H1 (cell line): ENCODE data around the gene GP1BB. TPM values are rescaled to one million over a fixed set of nuclear protein-coding genes. Genes with fewer than 3 reads are reported as not detected.

Experiments used
- CTCF ChIA-PET: fragments of 300-600 bp; sonication (Branson Sonifier 250); formaldehyde crosslinking; loops from one replicate; lab custom pipeline; 2021; ENCODE audit not compliant: partially characterized antibody; lab: Charles Lee
- POLR2A ChIA-PET: fragments of 300-600 bp; sonication (Branson Sonifier 250); formaldehyde crosslinking; loops from one replicate; lab custom pipeline; 2021; ENCODE audit warnings: inconsistent platforms; ENCODE audit not compliant: partially characterized antibody; lab: Charles Lee
- DNase-seq, 2 experiments: peaks; one replicate each; pipeline versions ENCODE4 v3.0.0 to v3.0.0-alpha.2; 2010 to 2022; ENCODE audit warnings: low spot score in 2 of 2, low read depth in 1 of 2, mixed read lengths in 1 of 2
- FAIRE-seq: peaks from 2 replicates; lab custom pipeline; 2011; peaks lifted over from hg19 to GRCh38; lab: Jason Lieb, UNC
- H2AFZ ChIP-seq: 2 replicates; pipeline ENCODE4 v1.8.1; 2012; ENCODE audit warnings: low read length, inconsistent platforms
- H2AK5ac ChIP-seq: 2 replicates; pipeline ENCODE4 v1.6.1; 2013; ENCODE audit warnings: low read depth, low read length
- H2BK120ac ChIP-seq: replicated peaks from 2 replicates; pipeline ENCODE3; 2013; ENCODE audit warnings: low read depth, low read length, inconsistent platforms
- H2BK12ac ChIP-seq: 2 replicates; pipeline ENCODE4 v1.6.1; 2013; ENCODE audit warnings: low read depth, low read length
- H2BK15ac ChIP-seq: 2 replicates; pipeline ENCODE4 v1.6.1; 2013; ENCODE audit warnings: low read length
- H2BK20ac ChIP-seq: 2 replicates; pipeline ENCODE4 v1.6.1; 2013; ENCODE audit warnings: low read length
- H2BK5ac ChIP-seq: 2 replicates; pipeline ENCODE4 v1.6.1; 2013; ENCODE audit warnings: low read depth, low read length
- H3K14ac ChIP-seq: 2 replicates; pipeline ENCODE4 v1.6.1; 2013; ENCODE audit warnings: inconsistent platforms; ENCODE audit not compliant: insufficient read length
- H3K18ac ChIP-seq: 2 replicates; pipeline ENCODE4 v1.6.1; 2013; ENCODE audit warnings: low read length; ENCODE audit errors: extremely low read depth
- H3K23ac ChIP-seq: 2 replicates; pipeline ENCODE4 v1.6.1; 2013; ENCODE audit warnings: inconsistent platforms; ENCODE audit not compliant: insufficient read length
- H3K23me2 ChIP-seq: 2 replicates; pipeline ENCODE4 v1.6.1; 2013; ENCODE audit warnings: low read depth, low read length
- H3K27ac ChIP-seq: 2 replicates; pipeline ENCODE4 v1.6.1; 2011; ENCODE audit warnings: low read depth, low read length, inconsistent platforms
- H3K27me3 ChIP-seq, 4 experiments: replicated peaks in 1 of 4; 1 replicate in 1 of 4; 2 replicates in 3 of 4; pipeline versions ENCODE4 v1.6.1 to v1.8.1; 2011 to 2013; ENCODE audit warnings: low read length in 3 of 4, mild to moderate bottlenecking in 3 of 4, inconsistent platforms in 2 of 4, mixed read lengths in 2 of 4, moderate library complexity in 1 of 4; ENCODE audit not compliant: control insufficient read depth in 3 of 4, insufficient read depth in 3 of 4; ENCODE audit errors: extremely low read depth in 1 of 4
- H3K36me3 ChIP-seq, 4 experiments: 2 replicates each; pipeline versions ENCODE4 v1.6.1 to v1.8.1; 2011 to 2013; ENCODE audit warnings: mild to moderate bottlenecking in 4 of 4, low read length in 3 of 4, moderate library complexity in 2 of 4, control low read depth in 1 of 4, inconsistent platforms in 1 of 4; ENCODE audit not compliant: insufficient read depth in 4 of 4, control insufficient read depth in 2 of 4
- H3K4ac ChIP-seq: replicated peaks from 2 replicates; pipeline ENCODE3; 2013; ENCODE audit warnings: low read length, low read depth, mixed read lengths, inconsistent platforms; ENCODE audit not compliant: insufficient read length
- H3K4me1 ChIP-seq, 4 experiments: replicated peaks in 1 of 4; 1 replicate in 1 of 4; 2 replicates in 3 of 4; pipeline versions ENCODE4 v1.6.1 to v1.8.1; 2011 to 2013; ENCODE audit warnings: low read length in 3 of 4, inconsistent platforms in 2 of 4, mixed read lengths in 1 of 4; ENCODE audit not compliant: insufficient read depth in 4 of 4, control insufficient read depth in 3 of 4
- H3K4me2 ChIP-seq, 2 experiments: 2 replicates each; pipeline versions ENCODE4 v1.6.1 to v1.8.1; 2011 to 2013; ENCODE audit warnings: low read depth in 2 of 2, low read length in 2 of 2, control low read depth in 1 of 2, inconsistent platforms in 1 of 2, mild to moderate bottlenecking in 1 of 2; ENCODE audit not compliant: insufficient read depth in 1 of 2
- H3K4me3 ChIP-seq, 4 experiments: fragments of 200-600, 300-600 bp in 1 of 4; sonication (generic), shearing (Covaris generic), sonication (Bioruptor Twin) in 1 of 4; 2 replicates each; pipeline versions ENCODE4 v1.5.1 to v1.8.1; 2011 to 2016; ENCODE audit warnings: low read length in 4 of 4, low read depth in 3 of 4, control low read depth in 2 of 4, inconsistent platforms in 2 of 4, mild to moderate bottlenecking in 2 of 4, mixed read lengths in 1 of 4, moderate library complexity in 1 of 4; ENCODE audit not compliant: insufficient read depth in 2 of 4; ENCODE audit errors: extremely low read depth in 1 of 4
- H3K56ac ChIP-seq: replicated peaks from 2 replicates; pipeline ENCODE3; 2013; ENCODE audit warnings: low read depth, mild to moderate bottlenecking, mixed read lengths, low read length, inconsistent platforms; ENCODE audit not compliant: insufficient read length
- H3K79me1 ChIP-seq: 2 replicates; pipeline ENCODE4 v1.6.1; 2013; ENCODE audit warnings: low read depth, low read length, control low read depth
- H3K79me2 ChIP-seq, 2 experiments: 2 replicates each; pipeline versions ENCODE4 v1.6.1 to v1.8.1; 2012 to 2013; ENCODE audit warnings: low read length in 2 of 2, mild to moderate bottlenecking in 2 of 2, inconsistent platforms in 1 of 2; ENCODE audit not compliant: insufficient read depth in 2 of 2, control insufficient read depth in 1 of 2
- H3K9ac ChIP-seq, 4 experiments: replicated peaks in 1 of 4; 1 replicate in 1 of 4; 2 replicates in 3 of 4; pipeline versions ENCODE4 v1.6.1 to v1.8.1; 2011 to 2013; ENCODE audit warnings: low read depth in 3 of 4, low read length in 3 of 4, control low read depth in 2 of 4, mild to moderate bottlenecking in 2 of 4, moderate library complexity in 2 of 4, inconsistent platforms in 1 of 4; ENCODE audit errors: extremely low read depth in 1 of 4
- H3K9me3 ChIP-seq, 2 experiments: 2 replicates each; pipeline versions ENCODE4 v1.6.1 to v1.8.1; 2012 to 2013; ENCODE audit warnings: mild to moderate bottlenecking in 2 of 2, moderate library complexity in 2 of 2, control low read depth in 1 of 2, inconsistent platforms in 1 of 2, low read depth in 1 of 2, low read length in 1 of 2, mixed read lengths in 1 of 2; ENCODE audit not compliant: insufficient read depth in 2 of 2
- H4K20me1 ChIP-seq, 2 experiments: replicated peaks in 1 of 2; 2 replicates each; pipeline versions ENCODE3 to v1.8.1; 2011 to 2013; ENCODE audit warnings: inconsistent platforms in 2 of 2, low read length in 2 of 2, mild to moderate bottlenecking in 1 of 2; ENCODE audit not compliant: insufficient read depth in 2 of 2, control insufficient read depth in 1 of 2
- H4K5ac ChIP-seq: 2 replicates; pipeline ENCODE4 v1.6.1; 2013; ENCODE audit warnings: low read length, low read depth, mixed read lengths, inconsistent platforms; ENCODE audit not compliant: insufficient read length
- H4K8ac ChIP-seq: 2 replicates; pipeline ENCODE4 v1.8.0; 2013; ENCODE audit warnings: mild to moderate bottlenecking, moderate library complexity, low read length, inconsistent platforms; ENCODE audit not compliant: insufficient read depth; ENCODE audit errors: extremely low read depth
- H4K91ac ChIP-seq: replicated peaks from 2 replicates; pipeline ENCODE3; 2013; ENCODE audit warnings: low read length, mixed read lengths, inconsistent platforms; ENCODE audit not compliant: insufficient read length
- ASH2L ChIP-seq: fragments of 200-600, 300-600 bp; sonication (generic); IDR thresholded peaks from one replicate; pipeline ENCODE4 v1.7.1; 2017; ENCODE audit warnings: low read length
- CTBP2 ChIP-seq: IDR thresholded peaks from 2 replicates; pipeline ENCODE4 v1.7.0; 2011; ENCODE audit warnings: borderline replicate concordance, mild to moderate bottlenecking, moderate library complexity, mixed read lengths, low read length; ENCODE audit not compliant: insufficient read depth, insufficient read length
- EP300 ChIP-seq, 2 experiments: IDR thresholded peaks; 1 replicate in 1 of 2; 2 replicates in 1 of 2; pipeline ENCODE4 v1.6.1; 2011 to 2012; ENCODE audit warnings: low read depth in 2 of 2, low read length in 2 of 2, mild to moderate bottlenecking in 2 of 2, borderline replicate concordance in 1 of 2, inconsistent platforms in 1 of 2, moderate library complexity in 1 of 2
- HDAC6 ChIP-seq: IDR thresholded peaks from one replicate; pipeline ENCODE4 v1.7.1; 2012; ENCODE audit warnings: low read depth, mild to moderate bottlenecking, inconsistent platforms, low read length, moderate library complexity
- POLR2AphosphoS5 ChIP-seq: IDR thresholded peaks from 2 replicates; pipeline ENCODE4 v1.6.1; 2011; ENCODE audit warnings: low read depth, low read length
- RXRA ChIP-seq: IDR thresholded peaks from 2 replicates; pipeline ENCODE4 v1.6.1; 2011; ENCODE audit warnings: low read depth, mild to moderate bottlenecking, low read length, moderate library complexity; ENCODE audit not compliant: insufficient read depth
- SP2 ChIP-seq: IDR thresholded peaks from 2 replicates; pipeline ENCODE4 v1.6.1; 2012; ENCODE audit warnings: mild to moderate bottlenecking, low read length, inconsistent platforms
- SRF ChIP-seq: IDR thresholded peaks from 2 replicates; pipeline ENCODE4 v1.6.1; 2011; ENCODE audit warnings: mild to moderate bottlenecking, low read depth, low read length, moderate library complexity
- TAF1 ChIP-seq: IDR thresholded peaks from 2 replicates; pipeline ENCODE4 v1.6.1; 2011; ENCODE audit warnings: mild to moderate bottlenecking, low read depth, low read length
- ZNF274 ChIP-seq: IDR thresholded peaks from 2 replicates; pipeline ENCODE4 v1.7.0; 2012; ENCODE audit warnings: low read length, borderline replicate concordance; ENCODE audit errors: extremely low read depth
- WGBS, 2 experiments: shearing (Covaris generic) in 1 of 2; methylation state at CpG; one replicate each; pipeline versions ENCODE4 v1.1.6 to v1.1.7; 2013 to 2015; ENCODE audit warnings: low lambda C conversion rate in 2 of 2, mixed read lengths in 2 of 2, inconsistent platforms in 1 of 2, low coverage in 1 of 2, missing lambda C conversion rate in 1 of 2; ENCODE audit not compliant: insufficient replicate concordance in 2 of 2, insufficient coverage in 1 of 2, insufficient read length in 1 of 2; ENCODE audit errors: extremely low coverage in 1 of 2, missing lambda C conversion rate in 1 of 2; 5-methylcytosine and 5-hydroxymethylcytosine counted together
- polyA plus RNA-seq, 7 experiments: library from polyadenylated mRNA; depleted of rRNA in 3 of 7; stranded (reverse) in 5 of 7; unstranded in 2 of 7; fragments of >200 nt in 5 of 7; fragments of 200-250 nt in 2 of 7; gene quantifications; 1 replicate in 5 of 7; 2 replicates in 1 of 7; 4 replicates in 1 of 7; pipeline versions ENCODE4 v1.2.1 to v1.2.3, GENCODE V29; 2011 to 2013; ENCODE audit warnings: missing spikeins in 2 of 7, mixed read lengths in 2 of 7
- total RNA-seq: library from RNA; stranded (reverse); fragmentation: NEBNext Ultra II Directional; extraction: Animal tissue kit (Norgen Biotek cat#: 25700); gene quantifications from 2 replicates; pipeline ENCODE4 v1.2.1, GENCODE V29; 2021
- TF ChIP-seq, protein P1 (sequence below), 3 experiments: IDR thresholded peaks; 1 replicate in 2 of 3; 2 replicates in 1 of 3; pipeline versions ENCODE4 v1.5.1 to v1.6.1; 2011; ENCODE audit warnings: low read length in 3 of 3, mild to moderate bottlenecking in 3 of 3, inconsistent platforms in 2 of 3, low read depth in 1 of 3, moderate library complexity in 1 of 3; ENCODE audit not compliant: insufficient read depth in 1 of 3; ENCODE audit errors: control extremely low read depth in 1 of 3

The GP1BB gene
- total and polyA plus RNA-seq, 2 of the 8 experiments (the other 6 are each of a cell fraction or from before 2014, with no cell fraction given), result 0.36 TPM; not detected in 1

DNA sequence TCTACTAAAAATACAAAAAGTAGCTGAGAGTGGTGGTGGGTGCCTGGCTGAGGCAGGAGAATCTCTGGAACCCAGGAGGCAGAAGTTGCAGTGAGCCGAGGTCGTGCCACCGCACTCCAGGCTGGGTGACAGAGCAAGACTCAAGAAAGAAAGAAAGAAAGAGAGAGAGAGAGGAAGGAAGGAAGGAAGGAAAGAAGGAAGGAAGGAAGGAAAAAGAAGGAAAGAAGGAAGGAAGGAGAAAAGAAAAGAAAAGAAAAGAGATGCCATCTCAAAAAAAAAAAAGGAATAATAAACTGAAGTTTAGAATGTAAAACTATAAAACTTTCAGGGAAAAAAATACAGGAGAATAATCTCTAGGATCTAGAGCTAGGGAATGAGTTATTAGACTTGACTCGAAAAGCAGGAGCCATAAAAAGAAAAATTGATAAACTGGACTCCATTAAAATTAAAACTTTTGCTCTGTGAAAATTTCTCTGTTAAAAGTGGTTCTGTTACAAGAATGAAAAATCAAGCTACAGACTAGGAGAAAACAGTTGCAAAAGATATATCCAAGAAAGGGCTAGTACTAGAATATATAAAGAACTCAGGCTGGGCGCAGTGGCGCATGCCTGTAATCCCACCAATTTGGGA lies 22.4 kb upstream of the GP1BB start:
- Histone ChIP-seq H3K4ac (no peak overlapping the region), H2BK15ac (no peak overlapping the region), H2BK5ac (no peak overlapping the region), H3K56ac (no peak overlapping the region), H3K79me1 (no peaks in the 10 kb centered on the region), H4K5ac (no peak overlapping the region), H2BK12ac (no peak overlapping the region), H4K91ac (no peak overlapping the region), H3K14ac (no peak overlapping the region), H3K23ac (no peak overlapping the region), H2BK120ac (no peak overlapping the region), H3K79me2 (no peaks in the 10 kb centered on the region), H3K27ac (no peak overlapping the region), H3K4me2 (no peak overlapping the region), H2BK20ac (no peak overlapping the region), H4K8ac (no peak overlapping the region), H3K18ac (no peak overlapping the region), H4K20me1 (no peaks in the 10 kb centered on the region), H3K27me3 (peaks cover 0 to 7% (median 3%) of the 10 kb centered on the region in 4 experiments; a peak in 2 of 7 replicates), H3K9me3 (no peaks in the 10 kb centered on the region), H2AK5ac (no peak overlapping the region), H2AFZ (no peak overlapping the region), H3K23me2 (no peaks in the 10 kb centered on the region), H3K36me3 (no peaks in the 10 kb centered on the region), H3K9ac (no peak overlapping the region), H3K4me1 (peaks cover 0 to 19% (median 14%) of the 10 kb centered on the region in 4 experiments; a peak in 6 of 7 replicates), H3K4me3 (no peak overlapping the region)
- DNase-seq, result no peak
- WGBS, 2 experiments, result 95% methylated on average over 6 of the region's 6 CpGs; no CpG with 5 or more reads in 1 of the 2 experiments
- ChIA-PET CTCF (interaction anchor here (0.6 to 7.5 kb wide), 6 partner anchors 8 to 131 kb away, joined by 3 to 76 read pairs (median 4); no protein-coding TSS in a partner anchor), POLR2A (no interaction called here)
- no peak for FAIRE-seq
- TF ChIP-seq HDAC6, result no peak
- no peak for TF ChIP-seq ASH2L
- TF ChIP-seq SP2, result no peak
- TF ChIP-seq ZNF274, result no peak
- no peak for TF ChIP-seq POLR2AphosphoS5
- TF ChIP-seq CTBP2, result no peak
- no peak for TF ChIP-seq EP300 (IDR thresholded peaks at IDR 0.05; ENCODE audit: borderline replicate concordance in 1 of 2, low read depth in 2 of 2, low read length in 2 of 2)
- TF ChIP-seq TAF1, result no peak
- TF ChIP-seq, protein P1, sequence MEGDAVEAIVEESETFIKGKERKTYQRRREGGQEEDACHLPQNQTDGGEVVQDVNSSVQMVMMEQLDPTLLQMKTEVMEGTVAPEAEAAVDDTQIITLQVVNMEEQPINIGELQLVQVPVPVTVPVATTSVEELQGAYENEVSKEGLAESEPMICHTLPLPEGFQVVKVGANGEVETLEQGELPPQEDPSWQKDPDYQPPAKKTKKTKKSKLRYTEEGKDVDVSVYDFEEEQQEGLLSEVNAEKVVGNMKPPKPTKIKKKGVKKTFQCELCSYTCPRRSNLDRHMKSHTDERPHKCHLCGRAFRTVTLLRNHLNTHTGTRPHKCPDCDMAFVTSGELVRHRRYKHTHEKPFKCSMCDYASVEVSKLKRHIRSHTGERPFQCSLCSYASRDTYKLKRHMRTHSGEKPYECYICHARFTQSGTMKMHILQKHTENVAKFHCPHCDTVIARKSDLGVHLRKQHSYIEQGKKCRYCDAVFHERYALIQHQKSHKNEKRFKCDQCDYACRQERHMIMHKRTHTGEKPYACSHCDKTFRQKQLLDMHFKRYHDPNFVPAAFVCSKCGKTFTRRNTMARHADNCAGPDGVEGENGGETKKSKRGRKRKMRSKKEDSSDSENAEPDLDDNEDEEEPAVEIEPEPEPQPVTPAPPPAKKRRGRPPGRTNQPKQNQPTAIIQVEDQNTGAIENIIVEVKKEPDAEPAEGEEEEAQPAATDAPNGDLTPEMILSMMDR (IDR thresholded peaks at IDR 0.05; ENCODE audit: control extremely low read depth in 1 of 3, insufficient read depth in 1 of 3, low read depth in 1 of 3, low read length in 3 of 3), result no peak
- TF ChIP-seq SRF, result no peak
- no peak for TF ChIP-seq RXRA
